Activated T-helper 1 cell treated with anti-CD3 and anti-CD28 coated beads, Interleukin-12 subunit alpha, Interleukin-12 subunit beta, Interleukin-2, Interleukin-4 antibody, amounts not matched to agents 30 ng/mL and 10 ng/mL and 1 ng/mL, durations not matched to agents 14 hours and 24 hours and 36 hours (primary cell): ENCODE measurements around the gene MAB21L2. TPM values are rescaled to one million over a fixed set of nuclear protein-coding genes. Genes with fewer than 3 reads are reported as not detected.

ENCODE experiments used
- DNase-seq: peaks from one replicate; pipeline ENCODE4 v3.0.0; 2021; ENCODE audit warnings: low spot score
- H3K27ac Mint-ChIP-seq: one replicate; pipeline ENCODE4 v1.8.0; 2021; ENCODE audit warnings: mild to moderate bottlenecking, mixed read lengths
- H3K27me3 Mint-ChIP-seq: one replicate; pipeline ENCODE4 v1.8.0; 2022; ENCODE audit warnings: mild to moderate bottlenecking, moderate library complexity, mixed read lengths; ENCODE audit not compliant: insufficient read depth
- H3K36me3 Mint-ChIP-seq: one replicate; pipeline ENCODE4 v1.8.0; 2021; ENCODE audit warnings: low read depth, mixed read lengths
- H3K4me1 Mint-ChIP-seq: one replicate; pipeline ENCODE4 v1.8.0; 2021; ENCODE audit warnings: low read depth, mixed read lengths
- H3K4me3 Mint-ChIP-seq: one replicate; pipeline ENCODE4 v1.8.0; 2021; ENCODE audit warnings: mild to moderate bottlenecking, moderate library complexity, mixed read lengths
- H3K9me3 Mint-ChIP-seq: one replicate; pipeline ENCODE4 v1.8.0; 2021; ENCODE audit warnings: mixed read lengths
- intact Hi-C: fragments of 100-400 bp; cut with micrococcal nuclease; formaldehyde crosslinking; loops from one replicate; pipeline ENCODE4 v1.15.1; 2024
- total RNA-seq: library from RNA; stranded (reverse); gene quantifications from 2 replicates; pipeline ENCODE4 v1.2.3, GENCODE V29; 2022

The MAB21L2 gene
- total RNA-seq, 1 donor from 2014 or later, result not detected

GRCh38 chr4:150580306-150580705 is 1.6 kb upstream of the MAB21L2 start:
- H3K4me3 Mint-ChIP-seq, result no peak overlapping the region
- no peaks in the 10 kb centered on the region for H3K9me3 Mint-ChIP-seq
- no peak overlapping the region for H3K27ac Mint-ChIP-seq
- no peaks in the 10 kb centered on the region for H3K4me1 Mint-ChIP-seq
- no peaks in the 10 kb centered on the region for H3K27me3 Mint-ChIP-seq
- DNase-seq, result no peak
- intact Hi-C loops, result no loop called here
- H3K36me3 Mint-ChIP-seq, result peaks cover 19% of the 10 kb centered on the region

GRCh38 chr4:150581056-150581605 is 820 bp upstream of the MAB21L2 start:
- H3K4me3 Mint-ChIP-seq, result no peak overlapping the region
- intact Hi-C loops, result no loop called here
- H3K27me3 Mint-ChIP-seq, result no peaks in the 10 kb centered on the region
- H3K4me1 Mint-ChIP-seq, result no peaks in the 10 kb centered on the region
- DNase-seq, result no peak
- H3K36me3 Mint-ChIP-seq, result peaks cover 19% of the 10 kb centered on the region
- no peaks in the 10 kb centered on the region for H3K9me3 Mint-ChIP-seq
- no peak overlapping the region for H3K27ac Mint-ChIP-seq

GRCh38 chr4:150581641-150582051 is 305 bp upstream of the MAB21L2 start:
- Mint-ChIP-seq H3K27me3 (no peaks in the 10 kb centered on the region), H3K4me1 (no peaks in the 10 kb centered on the region), H3K36me3 (peaks cover 23% of the 10 kb centered on the region), H3K27ac (no peak overlapping the region), H3K9me3 (no peaks in the 10 kb centered on the region), H3K4me3 (no peak overlapping the region)
- intact Hi-C loops, result no loop called here
- no peak for DNase-seq

- intact Hi-C loops, result no loop called here
- no peaks in the 10 kb centered on the region for H3K9me3 Mint-ChIP-seq
- H3K4me1 Mint-ChIP-seq, result no peaks in the 10 kb centered on the region
- no peak overlapping the region for H3K4me3 Mint-ChIP-seq
- H3K27ac Mint-ChIP-seq, result no peak overlapping the region
- peaks cover 23% of the 10 kb centered on the region for H3K36me3 Mint-ChIP-seq
- DNase-seq, result no peak
- H3K27me3 Mint-ChIP-seq, result no peaks in the 10 kb centered on the region
Observed at GRCh38 chr4:150582873-150583286, 929 bp downstream of the MAB21L2 start.

- H3K4me3 Mint-ChIP-seq, result no peak overlapping the region
- no peak overlapping the region for H3K27ac Mint-ChIP-seq
- H3K36me3 Mint-ChIP-seq, result peaks cover 23% of the 10 kb centered on the region
- intact Hi-C loops, result no loop called here
- no peaks in the 10 kb centered on the region for H3K9me3 Mint-ChIP-seq
- no peaks in the 10 kb centered on the region for H3K4me1 Mint-ChIP-seq
- DNase-seq, result no peak
- no peaks in the 10 kb centered on the region for H3K27me3 Mint-ChIP-seq
Observed at GRCh38 chr4:150583287-150584110, 1.5 kb downstream of the MAB21L2 start.

GRCh38 chr4:150584111-150584915 is 2.4 kb downstream of the MAB21L2 start:
- Mint-ChIP-seq H3K36me3 (peaks cover 20% of the 10 kb centered on the region), H3K9me3 (no peaks in the 10 kb centered on the region), H3K27me3 (no peaks in the 10 kb centered on the region), H3K4me3 (no peak overlapping the region), H3K27ac (no peak overlapping the region), H3K4me1 (no peaks in the 10 kb centered on the region)
- intact Hi-C loops, result no loop called here
- DNase-seq, result no peak

- Mint-ChIP-seq H3K9me3 (no peaks in the 10 kb centered on the region), H3K4me1 (no peaks in the 10 kb centered on the region), H3K27ac (no peak overlapping the region)
Observed at GRCh38 chr4:150585611-150586010, 3.7 kb downstream of the MAB21L2 start.

GRCh38 chr4:150586162-150586810 is 4.3 kb downstream of the MAB21L2 start:
- intact Hi-C loops, result loop anchor here (5.0 kb wide), 1 partner anchor 281 kb away; no protein-coding TSS in a partner anchor
- no peak for DNase-seq
- Mint-ChIP-seq H3K9me3 (no peaks in the 10 kb centered on the region), H3K36me3 (peaks cover 16% of the 10 kb centered on the region), H3K4me1 (no peaks in the 10 kb centered on the region), H3K27ac (no peak overlapping the region), H3K4me3 (no peak overlapping the region), H3K27me3 (no peaks in the 10 kb centered on the region)

More at GRCh38 chr4:150585611-150586010, 3.7 kb downstream of the MAB21L2 start:
- H3K27me3 Mint-ChIP-seq, result no peaks in the 10 kb centered on the region
- H3K36me3 Mint-ChIP-seq, result peaks cover 16% of the 10 kb centered on the region
- intact Hi-C loops, result loop anchor here (5.0 kb wide), 1 partner anchor 282 kb away; no protein-coding TSS in a partner anchor
- H3K4me3 Mint-ChIP-seq, result no peak overlapping the region
- no peak for DNase-seq

GRCh38 chr4:150588316-150588715 is 6.4 kb downstream of the MAB21L2 start:
- Mint-ChIP-seq H3K27ac (no peak overlapping the region), H3K36me3 (peaks cover 11% of the 10 kb centered on the region), H3K4me3 (no peak overlapping the region), H3K9me3 (no peaks in the 10 kb centered on the region), H3K4me1 (no peaks in the 10 kb centered on the region), H3K27me3 (no peaks in the 10 kb centered on the region)
- no peak for DNase-seq
- intact Hi-C loops, result loop anchor here (1.0 to 5.0 kb wide), 2 partner anchors 110 to 279 kb away; no protein-coding TSS in a partner anchor

GRCh38 chr4:150589157-150589556 is 7.2 kb downstream of the MAB21L2 start:
- H3K4me1 Mint-ChIP-seq, result no peaks in the 10 kb centered on the region
- no peaks in the 10 kb centered on the region for H3K9me3 Mint-ChIP-seq
- H3K27ac Mint-ChIP-seq, result no peak overlapping the region
- no peak overlapping the region for H3K4me3 Mint-ChIP-seq
- H3K27me3 Mint-ChIP-seq, result no peaks in the 10 kb centered on the region
- peaks cover 4% of the 10 kb centered on the region for H3K36me3 Mint-ChIP-seq
- intact Hi-C loops, result loop anchor here (5.0 kb wide), 1 partner anchor 278 kb away; no protein-coding TSS in a partner anchor
- DNase-seq, result no peak

- Mint-ChIP-seq H3K9me3 (no peaks in the 10 kb centered on the region), H3K4me3 (no peak overlapping the region), H3K27ac (no peak overlapping the region), H3K27me3 (no peaks in the 10 kb centered on the region), H3K36me3 (peaks cover 4% of the 10 kb centered on the region), H3K4me1 (no peaks in the 10 kb centered on the region)
- intact Hi-C loops, result loop anchor here (10.0 kb wide), 1 partner anchor 296 kb away; no protein-coding TSS in a partner anchor
- DNase-seq, result no peak
Observed at GRCh38 chr4:150590631-150591030, 8.7 kb downstream of the MAB21L2 start.

GRCh38 chr4:150591406-150591805 is 9.5 kb downstream of the MAB21L2 start:
- Mint-ChIP-seq H3K4me3 (no peak overlapping the region), H3K9me3 (no peaks in the 10 kb centered on the region), H3K27ac (no peak overlapping the region), H3K27me3 (no peaks in the 10 kb centered on the region), H3K36me3 (peaks cover under 1% of the 10 kb centered on the region), H3K4me1 (no peaks in the 10 kb centered on the region)
- no peak for DNase-seq
- intact Hi-C loops, result loop anchor here (10.0 kb wide), 1 partner anchor 297 kb away; no protein-coding TSS in a partner anchor
